ENCODE measurements around the gene KBTBD8.

KBTBD8 gene, protein sequence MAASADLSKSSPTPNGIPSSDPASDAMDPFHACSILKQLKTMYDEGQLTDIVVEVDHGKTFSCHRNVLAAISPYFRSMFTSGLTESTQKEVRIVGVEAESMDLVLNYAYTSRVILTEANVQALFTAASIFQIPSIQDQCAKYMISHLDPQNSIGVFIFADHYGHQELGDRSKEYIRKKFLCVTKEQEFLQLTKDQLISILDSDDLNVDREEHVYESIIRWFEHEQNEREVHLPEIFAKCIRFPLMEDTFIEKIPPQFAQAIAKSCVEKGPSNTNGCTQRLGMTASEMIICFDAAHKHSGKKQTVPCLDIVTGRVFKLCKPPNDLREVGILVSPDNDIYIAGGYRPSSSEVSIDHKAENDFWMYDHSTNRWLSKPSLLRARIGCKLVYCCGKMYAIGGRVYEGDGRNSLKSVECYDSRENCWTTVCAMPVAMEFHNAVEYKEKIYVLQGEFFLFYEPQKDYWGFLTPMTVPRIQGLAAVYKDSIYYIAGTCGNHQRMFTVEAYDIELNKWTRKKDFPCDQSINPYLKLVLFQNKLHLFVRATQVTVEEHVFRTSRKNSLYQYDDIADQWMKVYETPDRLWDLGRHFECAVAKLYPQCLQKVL

DNA sequence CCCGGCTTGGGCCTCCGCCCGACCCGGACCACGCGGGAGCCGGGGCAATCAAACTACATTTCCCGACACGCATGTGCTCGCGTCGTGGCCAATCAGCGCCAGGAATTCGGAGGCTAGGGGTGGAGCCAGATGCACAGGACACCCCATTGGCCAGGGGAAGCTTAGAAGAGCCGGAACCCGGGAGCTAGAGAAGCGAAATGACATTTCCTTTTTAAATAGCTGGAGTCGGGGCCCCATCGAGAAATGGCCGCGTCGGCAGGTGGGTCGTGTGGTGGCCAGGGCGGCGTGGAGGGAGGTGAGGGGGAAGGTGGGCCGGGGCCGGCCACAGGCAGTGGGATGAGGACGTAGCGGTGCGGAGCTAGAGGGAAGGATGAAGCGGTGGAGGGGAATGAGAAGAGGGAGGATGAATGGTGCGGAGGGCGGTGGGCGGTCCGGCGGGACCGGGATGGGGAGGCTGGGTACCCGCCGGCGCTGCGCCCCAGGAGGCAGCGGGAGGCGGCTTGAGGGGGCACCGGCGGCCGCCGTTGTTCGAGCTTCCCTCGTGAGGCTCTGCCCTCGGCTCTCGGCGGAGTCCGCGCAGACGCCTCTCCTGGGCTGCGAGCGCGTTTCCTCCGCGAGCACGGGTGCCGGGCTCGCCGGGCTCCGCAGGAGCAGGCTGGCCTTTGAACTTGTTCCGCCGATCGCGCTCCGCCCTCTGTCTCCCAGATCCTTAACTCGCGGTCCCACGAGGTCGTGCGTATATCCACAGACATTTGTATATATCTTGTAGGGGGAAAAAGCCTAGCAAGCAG lies at the start of gene KBTBD8:
TSS of gene KBTBD8 (plus strand) at position 195 of the 791 bp plus-strand sequence. CDS start at position 244, 49 bp downstream.
- DNase-seq, result peak; percentile 96

DNA sequence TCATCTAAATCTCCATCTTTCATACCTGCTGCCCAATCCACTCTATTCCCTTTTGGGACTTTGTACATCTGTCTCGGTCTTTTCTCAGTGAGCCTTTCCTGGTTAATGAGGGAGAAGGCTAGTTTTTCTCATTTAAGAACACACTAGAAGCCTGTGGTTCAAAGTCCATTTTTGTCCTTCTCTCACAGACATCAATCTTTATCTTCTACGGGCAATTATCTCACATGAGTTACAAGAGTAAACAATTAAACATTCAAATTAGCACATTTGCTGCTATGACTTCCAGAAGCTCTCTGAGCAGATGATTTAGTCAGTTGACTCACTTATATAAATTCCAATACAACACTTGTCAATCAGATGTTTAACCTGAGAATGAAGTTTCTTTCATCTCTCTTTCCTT lies 49.3 kb upstream of the KBTBD8 start:
- DNase-seq, result no peak

DNA sequence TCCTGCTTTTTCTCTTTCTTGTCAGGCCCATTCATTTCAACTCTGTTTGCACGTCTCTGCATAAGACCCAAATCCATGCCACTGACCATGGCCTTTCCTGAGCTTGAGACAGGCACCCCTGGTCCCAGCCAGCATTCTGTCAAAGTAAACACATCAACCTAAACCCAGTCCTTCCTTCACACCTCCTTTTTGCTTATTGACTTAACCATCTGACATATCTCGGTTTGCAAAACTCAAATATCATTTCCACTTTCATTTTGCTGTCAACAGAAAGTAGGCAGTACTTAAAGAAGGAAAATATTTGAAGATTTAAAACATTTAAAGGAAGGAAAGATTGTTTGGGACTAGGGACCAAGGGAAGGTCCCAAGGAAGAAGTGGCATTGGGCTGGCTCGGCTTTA lies 48.2 kb upstream of the KBTBD8 start:
- no peak for DNase-seq

DNA sequence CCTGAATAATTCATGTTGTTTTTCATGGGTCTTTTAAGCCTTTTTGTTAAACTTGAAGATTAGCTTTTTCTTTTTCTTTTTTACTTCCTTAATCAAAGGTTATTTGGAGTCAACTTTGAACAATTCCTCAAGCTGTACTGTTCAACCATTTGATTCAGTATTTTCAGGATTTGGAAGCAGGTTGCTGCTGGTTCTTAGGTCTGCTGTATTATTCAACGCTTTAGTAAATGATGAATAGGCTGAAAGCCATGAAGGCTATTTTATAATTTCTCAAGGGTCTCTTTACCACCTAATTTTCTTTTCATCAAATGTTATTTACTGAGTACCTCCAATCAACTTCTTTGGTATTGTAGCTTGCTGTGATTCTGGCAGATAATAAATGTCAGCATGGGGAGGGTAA lies 45.8 kb upstream of the KBTBD8 start:
- no peak for DNase-seq

DNA sequence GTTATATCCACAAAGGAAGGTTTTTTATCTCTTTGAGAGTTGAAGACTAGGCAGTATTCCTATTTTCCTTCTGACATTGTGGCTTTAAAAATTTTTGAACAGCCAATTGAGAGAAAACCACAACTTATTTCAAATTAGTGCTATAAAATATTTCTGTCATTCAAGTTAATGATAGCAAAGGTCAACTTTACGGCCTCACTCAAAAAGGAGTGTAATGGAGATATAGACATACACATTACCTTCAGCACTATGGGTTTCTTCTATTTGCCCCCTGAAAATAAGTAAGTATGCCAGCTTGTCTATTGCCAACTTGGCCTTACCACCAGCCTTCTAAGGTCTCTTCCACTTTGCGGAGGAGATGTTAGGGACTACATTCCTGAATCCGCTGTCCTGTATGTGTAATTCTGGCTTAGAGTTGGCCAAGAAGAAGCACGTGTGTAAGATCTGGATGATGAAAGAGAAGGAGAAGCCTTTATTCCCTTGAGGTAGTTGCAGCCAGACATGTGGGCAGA lies 44.1 kb upstream of the KBTBD8 start:
- DNase-seq, result no peak

DNA sequence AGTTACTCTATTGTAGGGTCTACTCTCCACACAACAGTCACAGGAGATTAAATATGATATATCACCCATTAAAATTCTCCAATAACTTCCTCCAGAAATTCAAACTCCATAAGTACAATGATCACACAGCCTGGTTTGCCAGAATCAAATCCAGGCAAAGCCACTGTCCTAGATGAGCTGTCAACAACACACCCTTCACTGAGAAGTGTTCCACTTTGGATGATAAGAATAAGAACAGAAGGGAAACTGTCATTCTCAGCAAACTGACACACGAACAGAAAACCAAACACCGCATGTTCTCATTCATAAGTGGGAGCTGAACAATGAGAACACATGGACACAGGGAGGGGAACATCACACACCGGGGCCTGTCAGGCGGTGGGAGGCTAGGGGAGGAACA lies 41.4 kb upstream of the KBTBD8 start:
- DNase-seq, result no peak

DNA sequence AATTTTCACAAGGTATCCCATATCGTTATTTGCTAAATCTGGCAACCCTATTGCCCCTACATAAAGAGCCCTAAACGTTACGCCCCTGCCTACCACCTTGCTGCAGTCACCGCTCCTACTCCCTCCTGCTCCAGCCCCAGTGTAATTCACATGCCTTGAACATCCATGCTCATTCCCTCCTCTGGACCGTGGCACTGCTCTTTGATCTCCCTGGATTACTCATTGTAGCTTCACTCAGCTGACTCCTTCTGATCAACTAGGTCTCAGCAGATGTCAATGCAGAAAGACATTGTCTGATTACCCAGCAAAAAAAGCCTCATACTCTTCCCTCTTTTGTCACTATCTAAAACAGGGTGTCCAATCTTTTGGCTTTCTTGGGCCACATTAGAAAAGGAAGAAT lies 40.7 kb upstream of the KBTBD8 start:
- no peak for DNase-seq

DNA sequence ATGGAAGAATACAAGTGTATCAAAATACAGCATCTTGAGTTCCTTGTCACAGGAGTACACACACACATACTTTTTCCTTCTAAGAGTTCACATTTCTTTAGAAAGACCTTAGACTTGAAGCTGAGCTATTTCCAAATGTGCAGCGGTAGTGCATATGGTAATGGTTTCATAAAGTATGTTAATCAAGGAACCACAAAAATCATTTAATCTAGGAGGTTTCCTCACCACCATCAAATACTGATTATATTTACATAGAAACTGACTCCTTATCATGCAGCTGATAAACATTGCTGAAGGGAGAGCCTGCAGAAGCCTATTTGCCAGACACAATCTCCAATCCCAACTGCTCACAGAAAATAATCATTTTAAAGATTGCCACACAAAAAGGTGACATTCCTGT lies 40.0 kb upstream of the KBTBD8 start:
- no peak for DNase-seq

DNA sequence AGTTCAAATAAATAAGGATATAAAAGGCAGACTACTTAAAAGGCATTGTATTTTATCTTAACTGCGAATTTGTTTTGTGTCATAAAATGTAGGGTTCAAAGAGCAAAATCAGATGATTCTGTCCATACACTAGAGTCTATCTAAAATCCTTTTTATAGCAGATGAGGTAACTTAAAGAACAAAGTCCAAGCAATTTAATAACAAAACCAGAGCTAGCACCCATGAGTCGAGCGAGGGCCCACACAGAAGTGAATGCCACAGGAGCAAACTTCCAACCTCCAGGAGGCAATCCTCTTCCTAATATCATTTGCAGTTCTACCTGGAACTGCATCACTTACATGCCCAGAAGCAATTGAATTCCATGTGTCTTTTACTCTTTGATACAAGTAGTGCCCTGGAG lies 35.4 kb upstream of the KBTBD8 start:
- DNase-seq, result no peak

DNA sequence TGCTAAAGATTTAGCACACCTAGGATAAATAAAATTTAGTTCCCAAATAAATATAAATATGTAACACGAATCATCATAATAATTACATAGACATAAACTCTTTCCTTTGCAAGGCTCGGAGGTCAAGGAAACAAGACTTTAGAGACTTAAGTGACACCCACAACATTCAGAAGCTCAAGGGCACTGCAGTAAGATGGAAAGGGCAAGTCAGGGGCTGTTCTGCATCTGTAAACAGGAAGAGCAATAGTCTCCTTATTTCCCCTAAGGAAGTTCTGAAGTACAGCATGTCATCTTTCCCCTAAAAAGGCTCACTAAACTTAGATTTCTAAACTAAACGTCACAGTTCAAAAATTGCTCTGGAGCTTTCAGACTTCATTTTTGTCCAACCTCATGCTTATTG lies 26.9 kb upstream of the KBTBD8 start:
- DNase-seq, result no peak

DNA sequence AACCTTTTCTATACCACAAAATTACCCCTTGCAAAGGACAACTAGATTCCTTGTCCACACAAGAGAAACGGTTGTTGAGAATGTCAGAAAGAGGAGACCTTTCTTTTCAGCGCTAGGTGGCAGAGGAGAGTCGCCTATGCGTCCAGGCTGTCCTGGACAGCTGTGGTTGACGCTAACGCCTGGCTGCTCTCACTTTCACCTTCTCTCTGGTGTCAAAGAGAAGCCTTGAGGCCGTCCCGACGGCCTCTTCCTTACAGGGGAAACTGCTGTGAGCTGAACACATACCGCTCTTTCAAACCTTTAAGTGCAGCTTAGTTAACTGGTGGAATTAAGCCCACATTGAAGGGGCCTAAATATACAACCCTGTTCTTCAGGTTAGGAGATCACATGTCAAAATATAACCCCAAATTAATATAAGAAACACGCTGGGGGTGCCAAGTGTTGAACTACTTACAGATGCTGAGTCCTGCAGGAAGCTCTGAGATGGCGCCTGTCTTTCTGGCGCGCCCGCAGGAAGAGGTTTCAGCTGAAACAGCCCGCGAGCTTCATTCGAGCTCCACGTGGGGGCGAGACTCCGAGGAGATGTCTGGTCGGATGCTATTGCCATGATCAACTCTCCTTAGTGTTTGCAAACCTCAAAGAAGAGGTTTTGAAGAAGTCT lies 26.1 kb upstream of the KBTBD8 start:
- peak; percentile 49 for DNase-seq

DNA sequence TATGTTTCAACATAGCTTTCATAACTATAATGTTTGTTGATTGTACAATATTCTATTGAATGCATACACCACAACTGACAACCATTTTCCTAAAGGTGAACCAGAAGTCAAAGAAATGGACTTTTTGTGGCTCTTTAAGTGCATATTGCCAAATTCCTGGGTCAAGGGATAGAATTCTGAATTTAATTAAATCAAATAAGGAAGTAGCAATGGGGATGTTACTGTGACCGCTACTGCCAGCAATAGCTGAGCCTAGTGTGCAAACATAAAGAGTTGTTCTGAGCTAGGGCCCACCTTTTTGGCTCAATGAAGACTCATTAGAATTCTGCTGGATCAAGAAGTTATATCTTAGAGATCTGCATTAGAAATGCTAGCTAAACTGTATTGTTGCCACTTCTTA lies 17.3 kb upstream of the KBTBD8 start:
- DNase-seq, result no peak

DNA sequence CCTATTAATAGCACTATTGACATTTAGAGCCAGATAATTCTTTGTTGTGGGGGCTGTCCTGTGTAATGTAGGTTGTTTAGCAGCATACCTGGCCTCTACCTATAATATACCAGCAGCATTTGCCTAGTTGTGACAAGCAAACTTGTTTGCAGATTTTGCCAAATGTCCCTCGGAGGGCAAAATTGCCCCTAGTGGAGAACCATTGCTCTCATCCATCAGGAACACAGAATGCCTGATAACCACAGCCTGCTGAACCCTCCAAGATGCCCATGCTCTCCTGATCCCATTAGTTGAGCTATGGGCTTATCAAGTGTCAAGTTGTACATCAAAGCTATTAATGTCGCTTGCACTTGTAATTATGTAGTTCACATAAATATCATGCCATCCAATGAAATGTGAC lies 15.0 kb upstream of the KBTBD8 start:
- DNase-seq, result no peak

DNA sequence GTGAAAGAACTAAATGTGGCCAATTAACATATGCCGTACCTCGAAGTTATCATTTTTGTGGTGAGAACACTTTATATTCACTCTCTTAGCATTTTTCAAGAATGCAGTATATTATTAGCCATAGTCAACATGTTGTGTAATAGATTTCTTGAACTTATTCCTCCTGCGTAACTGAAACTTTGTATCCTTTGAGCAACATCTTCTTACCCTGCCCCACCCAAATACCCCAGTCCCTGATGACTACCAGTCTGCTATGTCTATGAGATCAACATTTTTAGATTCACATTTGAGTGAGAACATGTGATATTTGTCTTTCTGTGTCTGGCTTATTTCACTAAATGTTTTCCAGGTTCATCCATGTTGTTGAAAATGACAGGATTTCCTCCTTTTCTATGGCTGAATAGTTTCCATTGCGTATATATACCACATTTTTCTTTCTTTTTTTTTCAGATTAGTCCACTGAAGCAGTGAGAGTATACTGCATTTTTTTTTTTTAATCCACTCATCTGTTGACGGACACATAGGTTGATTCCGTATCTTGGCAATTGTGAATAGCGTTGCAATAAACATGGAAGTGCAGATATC lies 12.7 kb upstream of the KBTBD8 start:
- no peak for DNase-seq

DNA sequence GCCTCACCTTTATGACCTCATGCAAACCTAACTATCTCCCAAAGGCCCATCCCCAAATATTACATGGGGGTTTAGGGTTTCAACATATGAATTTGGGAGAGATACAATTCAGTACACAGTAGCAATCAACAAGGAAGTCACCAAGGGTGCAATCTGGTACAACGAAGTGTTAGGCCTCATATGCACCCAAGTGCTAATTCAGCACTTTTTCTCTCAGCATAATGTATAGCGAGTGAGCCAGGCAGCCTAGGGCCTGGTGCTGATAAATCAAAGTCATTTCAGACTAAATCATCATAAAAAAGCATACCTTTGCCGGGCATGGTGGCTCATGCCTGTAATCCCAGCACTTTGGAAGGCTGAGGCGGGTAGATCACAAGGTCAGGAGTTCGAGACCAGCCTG lies 11.7 kb upstream of the KBTBD8 start:
- DNase-seq, result no peak

DNA sequence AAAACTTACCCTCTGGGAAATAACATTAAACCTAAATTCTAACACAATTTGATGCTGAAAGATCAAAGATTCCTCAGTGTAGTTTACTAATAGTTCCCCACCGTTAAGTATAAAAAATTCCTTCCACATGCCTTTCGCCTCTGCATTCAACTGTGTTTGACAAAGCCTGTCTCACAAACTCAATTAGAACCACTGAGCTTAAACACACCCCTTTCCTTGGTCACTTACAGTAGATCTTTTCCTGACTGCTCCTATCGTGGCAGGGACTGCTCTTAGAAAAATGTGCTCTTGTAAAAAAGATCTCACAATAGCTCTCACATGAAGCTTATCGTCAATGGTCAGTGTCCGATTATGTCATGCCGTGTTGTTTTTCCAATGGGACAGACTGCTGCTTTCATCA lies 8.9 kb upstream of the KBTBD8 start:
- no peak for DNase-seq

DNA sequence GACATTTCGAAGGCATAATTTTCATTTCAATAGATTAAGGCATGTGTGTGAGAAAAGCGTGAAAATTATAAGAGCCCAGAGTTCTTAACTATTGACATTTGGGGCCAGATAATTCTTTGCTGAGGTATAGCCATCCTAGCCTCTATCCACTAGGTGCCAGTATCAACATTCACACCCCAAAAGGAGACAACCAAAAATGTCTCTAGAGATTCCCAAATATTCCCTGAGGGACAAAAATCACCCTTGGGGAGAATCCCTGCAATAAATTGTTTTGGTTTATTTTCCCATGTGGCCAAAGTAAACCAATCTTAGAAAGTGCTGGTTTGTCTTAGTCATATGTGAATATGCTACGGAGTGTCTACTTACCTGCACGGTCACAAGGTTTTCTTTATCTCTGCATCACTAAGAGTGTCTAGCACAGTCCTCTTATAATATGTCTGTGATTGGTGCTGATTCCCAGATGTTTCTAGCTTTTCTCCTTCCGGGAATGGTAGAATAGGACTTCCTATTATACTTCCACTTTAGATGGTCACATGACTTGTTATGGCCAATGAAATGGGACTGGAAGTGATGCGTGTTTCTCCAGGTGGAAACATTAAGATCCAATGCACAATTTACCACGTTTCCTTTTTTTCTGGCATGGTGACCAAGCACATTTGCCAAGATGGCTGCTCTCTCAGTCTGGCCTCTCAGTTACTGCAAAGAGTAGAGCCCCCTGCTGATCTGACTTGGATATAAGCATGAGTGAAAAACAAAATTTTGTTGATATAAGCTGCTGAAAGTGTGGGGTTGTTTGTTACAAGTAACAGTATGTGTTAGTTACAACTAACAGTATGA lies 8.0 kb upstream of the KBTBD8 start:
- no peak for DNase-seq

DNA sequence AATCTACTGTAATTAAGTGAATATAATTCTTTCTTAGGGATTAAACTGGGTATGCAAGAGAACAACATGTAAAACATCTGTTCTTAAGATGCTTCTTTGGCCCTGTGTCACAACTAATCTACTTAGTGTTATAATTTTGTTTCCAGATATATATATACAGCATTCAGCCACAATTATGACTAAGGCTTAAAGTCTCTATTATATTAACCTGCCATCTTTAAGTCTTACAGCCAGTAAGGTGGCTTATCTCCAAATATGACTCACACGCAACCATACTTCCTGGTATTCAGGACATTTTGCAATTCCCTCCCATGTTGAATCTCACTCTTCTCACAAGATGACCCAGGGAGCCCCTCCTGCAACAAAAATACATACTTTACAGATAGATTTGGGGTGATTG lies 6.6 kb upstream of the KBTBD8 start:
- DNase-seq, result no peak

DNA sequence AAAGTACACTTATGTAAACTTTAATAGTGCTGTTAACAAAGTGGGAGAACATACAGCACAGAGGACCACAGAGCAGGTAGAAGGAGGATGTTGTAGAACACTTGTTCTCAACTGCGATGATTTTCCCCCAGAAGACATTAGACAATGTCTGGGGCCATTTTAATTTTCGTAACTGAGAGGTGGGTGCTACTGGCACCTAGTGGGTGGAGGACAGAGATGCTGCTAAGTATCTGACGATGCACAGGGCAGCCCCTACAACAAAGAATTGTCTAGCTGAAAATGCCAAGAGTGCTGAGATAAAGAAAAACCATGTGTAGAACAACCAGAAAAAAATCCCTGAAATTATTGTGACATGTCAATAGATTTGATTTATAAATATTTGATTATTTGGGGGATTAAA lies 5.0 kb upstream of the KBTBD8 start:
- DNase-seq, result no peak

DNA sequence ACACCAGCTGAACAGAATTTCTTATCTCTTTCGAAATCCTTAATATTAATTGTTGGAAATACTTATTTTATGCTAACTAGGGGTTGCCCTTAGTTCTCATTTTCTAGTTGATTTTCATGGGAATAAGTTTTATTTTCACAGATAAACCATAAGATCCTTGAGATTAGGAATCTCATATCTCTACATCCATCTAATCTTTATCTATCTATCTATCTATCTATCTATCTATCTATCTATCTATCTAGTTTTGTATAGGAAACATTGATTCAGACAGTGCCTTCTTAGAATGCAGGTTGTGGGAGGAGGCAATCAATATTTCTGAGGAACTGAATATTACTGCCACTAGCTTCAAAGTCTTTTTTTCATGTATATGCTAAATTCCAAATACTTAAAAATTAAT lies 3.5 kb upstream of the KBTBD8 start:
- DNase-seq, result no peak

DNA sequence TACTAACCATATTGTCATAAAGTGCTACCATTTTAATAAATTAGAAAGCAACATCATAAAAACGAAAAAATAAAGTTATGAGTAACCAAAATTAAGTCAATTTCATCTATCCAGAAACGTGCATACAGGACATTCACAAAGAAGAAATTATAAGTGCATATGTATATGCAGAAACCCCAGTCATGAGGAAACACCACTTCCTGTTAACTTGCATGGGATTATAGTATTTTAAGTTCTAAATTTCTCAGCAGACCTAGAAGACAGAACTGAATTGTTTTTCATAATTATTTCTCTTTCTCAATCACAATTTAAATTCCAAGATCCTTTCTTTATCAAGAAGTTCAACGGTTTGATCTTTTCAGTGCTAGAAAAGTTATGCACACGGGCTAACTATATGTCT lies 1.4 kb upstream of the KBTBD8 start:
- no peak for DNase-seq

DNA sequence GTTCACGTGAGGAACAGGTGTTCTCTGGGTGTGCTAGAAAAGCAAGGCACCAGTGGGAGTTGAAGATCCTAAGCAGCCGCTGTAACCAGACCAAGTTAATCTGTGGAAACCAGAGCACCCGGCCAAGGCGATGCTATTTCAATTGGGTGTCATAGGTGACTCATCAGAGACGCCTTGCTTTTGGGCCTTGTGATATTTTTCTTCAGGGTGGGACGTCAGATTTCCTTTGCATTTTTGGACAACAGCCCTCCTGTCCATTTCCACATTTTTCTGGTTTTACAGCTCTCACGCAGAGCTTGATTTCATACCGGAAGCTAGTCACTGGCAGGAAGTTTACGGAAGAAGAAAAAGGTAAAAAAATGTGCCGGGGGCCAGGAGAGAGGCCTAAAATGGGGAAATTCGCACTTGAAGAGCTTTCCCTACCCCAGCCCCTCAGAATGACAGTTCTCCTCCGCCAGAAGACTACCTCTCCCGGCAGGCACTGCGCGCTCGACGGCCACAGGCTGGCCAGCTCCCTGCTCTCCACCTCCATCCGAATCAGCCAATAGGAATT lies 471 bp upstream of the KBTBD8 start:
- DNase-seq, result no peak

Data from activated gamma-delta T cell treated with Interleukin-2 at 50 U/mL for 16 hours (primary cell).